ENCODE measurements around the gene NME9.

NME9 gene

DNA sequence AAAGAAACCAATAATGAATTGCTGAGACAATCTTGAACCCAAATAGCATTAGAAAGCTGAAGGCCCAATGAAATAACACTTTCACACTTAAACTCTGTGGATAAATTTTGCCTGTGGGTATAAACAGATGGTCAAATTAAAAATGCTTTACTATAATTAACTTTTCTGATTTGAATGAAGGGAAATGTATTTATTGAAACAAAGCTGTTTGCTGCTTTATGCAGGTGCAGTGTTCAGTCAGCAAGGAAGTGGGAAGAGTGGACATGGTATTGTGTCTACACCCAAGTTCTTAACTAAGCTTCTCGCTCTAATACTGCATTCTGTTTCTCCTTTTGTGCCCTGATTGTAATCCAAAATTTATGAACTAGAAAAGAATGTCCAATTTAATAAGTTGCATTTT lies 31.8 kb downstream of the NME9 start:
- no peak for DNase-seq (ENCODE audit: low read depth)
- H3K4me3 ChIP-seq (ENCODE audit: low read depth, low read length) = no peak overlapping the region

DNA sequence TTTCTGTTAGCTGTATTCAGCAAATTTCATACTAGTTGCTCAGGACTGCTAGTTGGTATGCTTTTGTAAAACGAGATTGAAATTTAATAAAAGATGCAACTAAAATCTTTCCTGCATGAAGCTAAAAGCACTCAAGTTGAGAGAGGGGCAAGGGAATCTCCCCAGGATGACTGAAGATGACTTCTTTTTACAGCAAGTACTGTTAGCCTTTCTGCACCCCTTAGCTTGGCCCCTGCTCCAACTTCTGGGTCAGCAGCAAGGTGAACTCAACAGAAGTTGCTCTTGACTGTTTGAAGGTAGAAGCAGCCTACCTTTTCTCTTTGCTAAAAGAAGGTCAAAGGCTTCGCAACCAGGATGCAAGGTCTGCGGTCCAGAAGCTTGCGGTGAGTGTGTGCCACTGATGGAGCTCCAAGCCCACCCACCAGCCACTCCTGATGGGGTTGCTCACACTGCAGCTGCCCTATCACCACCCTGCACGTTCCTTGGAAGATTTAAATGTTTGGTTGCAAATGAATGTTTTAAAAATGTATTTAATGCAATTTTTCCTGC lies 32.5 kb downstream of the NME9 start:
- H3K4me3 ChIP-seq (ENCODE audit: low read depth, low read length) = no peak overlapping the region
- DNase-seq (ENCODE audit: low read depth) = no peak

DNA sequence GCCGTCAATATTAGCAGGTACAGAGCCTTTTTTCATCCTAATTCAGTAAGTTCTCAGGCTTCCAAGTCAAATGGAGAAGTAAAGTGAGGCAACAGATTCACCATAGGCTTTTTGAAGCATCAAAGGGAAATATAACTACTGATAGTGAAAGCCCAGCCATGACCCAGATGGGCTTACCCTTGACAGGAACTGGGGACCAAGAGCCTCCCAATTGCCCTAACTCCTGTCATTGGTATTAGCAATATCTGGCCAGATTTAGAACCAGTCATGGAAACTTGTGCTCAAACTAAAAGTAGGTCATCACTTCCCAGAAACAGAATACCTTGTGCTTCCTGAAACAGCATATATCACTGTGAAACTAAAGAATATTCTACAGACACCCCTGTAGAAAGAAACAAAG lies 33.0 kb downstream of the NME9 start:
- DNase-seq (ENCODE audit: low read depth) = no peak
- no peak overlapping the region for H3K4me3 ChIP-seq (ENCODE audit: low read depth, low read length)

DNA sequence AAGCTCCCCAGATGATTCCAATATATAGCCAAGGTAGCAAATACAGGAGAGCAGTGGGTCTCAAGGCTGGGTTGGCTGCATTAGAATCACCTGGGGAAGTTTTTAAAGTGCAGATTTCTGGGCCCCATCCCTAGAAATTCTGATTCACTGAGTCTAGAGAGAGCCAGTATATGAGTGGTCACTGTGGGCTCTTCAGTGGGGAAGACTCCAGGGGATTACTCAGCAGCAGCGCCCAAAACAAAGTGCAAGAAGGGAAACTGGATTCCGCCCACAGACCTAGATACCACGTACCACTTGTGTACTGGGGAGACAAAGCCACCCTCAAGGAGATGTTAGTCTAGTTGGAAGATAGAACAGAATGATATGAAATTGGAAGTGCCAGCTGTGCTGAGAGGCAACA lies 40.0 kb downstream of the NME9 start:
- DNase-seq (ENCODE audit: low read depth) = no peak
- H3K4me3 ChIP-seq (ENCODE audit: low read depth, low read length) = no peak overlapping the region

DNA sequence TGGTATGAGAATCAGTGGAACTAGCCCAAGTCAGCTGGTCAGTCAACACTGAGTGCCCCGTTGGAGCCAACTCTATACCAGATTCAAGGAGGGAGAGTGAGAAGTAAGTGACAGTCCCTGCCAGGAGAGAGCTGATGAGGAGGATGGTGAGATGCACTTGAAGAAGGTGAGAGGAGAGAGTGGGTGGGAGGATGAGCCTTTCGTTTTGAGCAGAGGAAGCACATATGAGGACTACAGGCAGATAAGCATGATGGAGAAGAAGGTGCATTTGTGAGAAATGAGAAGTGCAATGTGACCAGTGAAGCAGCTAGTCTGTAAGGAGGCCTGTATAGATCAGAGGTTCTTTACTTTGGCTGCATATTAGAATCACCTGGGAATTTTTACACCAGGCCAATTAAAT lies 40.4 kb downstream of the NME9 start:
- DNase-seq (ENCODE audit: low read depth) = no peak

DNA sequence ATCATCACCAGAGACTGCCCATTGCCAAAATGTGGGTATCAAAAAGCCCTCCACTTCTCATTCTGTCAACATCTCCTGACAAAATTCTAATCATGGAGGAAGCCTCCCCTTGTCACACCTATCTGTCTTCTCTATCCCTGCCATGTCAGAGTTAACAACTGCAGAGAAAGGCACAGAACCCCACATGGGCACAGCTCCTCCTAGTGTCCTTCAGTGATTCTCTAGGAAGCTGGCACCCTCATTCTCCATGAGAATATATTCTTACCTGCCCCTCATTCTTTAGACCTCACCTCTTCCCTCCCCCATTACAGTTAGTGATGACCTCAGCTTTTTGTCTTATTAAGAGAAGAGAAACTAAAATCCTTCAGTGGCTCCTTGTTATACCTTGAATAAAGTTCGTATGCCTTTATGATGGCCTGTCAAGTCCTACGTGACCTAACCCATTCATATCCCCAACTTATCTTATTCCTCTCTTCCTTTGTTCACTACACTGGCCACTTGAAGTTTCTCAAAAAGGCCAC lies 44.6 kb downstream of the NME9 start:
- DNase-seq (ENCODE audit: low read depth) = no peak
- H3K4me3 ChIP-seq (ENCODE audit: low read depth, low read length) = no peak overlapping the region

More for the DNA sequence above, 40.4 kb downstream of the NME9 start:
- H3K4me3 ChIP-seq (ENCODE audit: low read depth, low read length) = no peak overlapping the region

DNA sequence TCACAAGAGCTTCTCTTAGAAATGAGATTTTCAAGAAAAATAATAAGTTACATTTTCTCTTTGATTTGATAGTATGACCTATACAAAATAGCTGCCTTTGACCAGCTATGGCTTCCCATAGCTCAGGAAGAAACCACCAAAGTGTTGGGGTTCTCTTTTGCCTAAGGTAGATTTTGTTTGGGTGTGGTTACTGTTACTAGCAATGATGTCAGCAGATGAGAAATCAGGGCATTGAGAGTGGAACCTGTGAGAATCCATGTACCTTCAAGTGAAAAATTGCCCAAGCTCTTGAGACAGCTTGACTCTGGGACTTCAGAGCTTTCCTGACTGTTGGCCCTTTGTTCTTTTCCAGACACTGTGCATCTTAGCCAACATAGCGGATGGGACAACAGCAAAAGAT lies 45.6 kb downstream of the NME9 start:
- no peak overlapping the region for H3K4me3 ChIP-seq (ENCODE audit: low read depth, low read length)
- DNase-seq (ENCODE audit: low read depth) = no peak

DNA sequence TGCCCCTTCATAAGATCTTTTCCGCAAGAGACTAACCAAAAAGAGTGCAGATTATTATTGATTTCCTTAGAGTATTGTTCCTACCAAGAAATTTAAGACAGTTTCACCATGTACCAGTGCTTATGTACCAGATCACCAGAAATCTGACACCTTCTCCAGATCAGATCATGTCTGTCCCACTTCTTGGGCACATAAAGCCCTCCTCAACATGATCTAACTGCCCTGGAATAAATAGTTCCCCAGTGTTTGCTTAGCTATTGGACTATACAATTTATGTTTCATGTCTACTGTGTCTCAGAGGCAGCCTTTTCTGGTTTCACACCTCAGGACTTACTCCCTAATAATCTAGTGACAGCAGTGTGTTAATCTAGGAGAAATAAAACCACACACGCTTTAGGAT lies 46.8 kb downstream of the NME9 start:
- H3K4me3 ChIP-seq (ENCODE audit: low read depth, low read length) = no peak overlapping the region

DNA sequence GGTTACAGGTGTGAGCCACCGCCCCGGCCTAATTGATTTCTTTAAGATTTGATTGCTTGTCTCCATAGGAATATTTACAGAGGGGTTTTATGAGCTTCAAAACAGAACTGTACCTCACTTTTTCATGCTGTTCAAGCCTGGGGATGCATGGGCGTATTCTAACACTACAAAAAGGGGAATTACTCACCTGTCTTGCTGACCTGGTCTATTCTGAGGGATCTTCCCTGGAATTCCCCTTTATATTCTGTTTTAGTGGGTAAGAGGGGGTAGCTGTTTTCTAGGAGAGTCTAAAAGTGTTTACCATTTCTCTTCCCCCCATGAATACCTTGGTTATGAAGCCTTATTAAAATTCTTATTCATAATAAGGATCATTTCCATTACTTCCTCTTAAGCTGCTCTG lies 48.1 kb downstream of the NME9 start:
- no peak for DNase-seq (ENCODE audit: low read depth)
- no peak overlapping the region for H3K4me3 ChIP-seq (ENCODE audit: low read depth, low read length)

More for the DNA sequence above, 46.8 kb downstream of the NME9 start:
- no peak for DNase-seq (ENCODE audit: low read depth)

DNA sequence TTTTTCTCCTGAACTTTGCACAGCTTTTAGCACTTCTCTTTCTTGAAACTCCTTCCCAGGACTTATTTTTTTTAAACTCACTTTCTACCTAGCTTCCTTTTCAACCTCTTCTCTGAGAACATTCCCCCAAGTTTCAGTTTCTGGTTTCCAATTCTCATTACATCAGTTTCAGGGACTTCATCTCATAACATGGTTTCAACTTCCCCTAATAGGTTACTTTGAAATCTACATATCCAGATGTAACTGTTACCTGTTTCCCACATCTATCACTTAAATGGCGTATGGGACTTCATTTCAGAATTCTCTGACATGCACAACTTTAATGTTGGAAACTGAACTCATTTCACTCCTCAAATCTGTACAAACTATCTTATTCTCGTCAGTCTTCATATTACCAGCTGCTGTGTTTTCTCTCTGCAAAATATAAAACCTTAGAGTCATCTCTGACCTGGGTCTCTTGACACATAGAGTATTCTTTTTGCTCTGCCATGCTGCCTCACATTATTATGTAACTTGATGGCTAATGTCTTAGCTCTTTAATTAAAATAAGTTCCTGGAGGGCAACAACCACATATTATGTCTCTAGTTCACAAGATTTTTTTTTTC lies 58.4 kb downstream of the NME9 start:
- H3K4me3 ChIP-seq (ENCODE audit: low read depth, low read length) = no peak overlapping the region
- DNase-seq (ENCODE audit: low read depth) = no peak

DNA sequence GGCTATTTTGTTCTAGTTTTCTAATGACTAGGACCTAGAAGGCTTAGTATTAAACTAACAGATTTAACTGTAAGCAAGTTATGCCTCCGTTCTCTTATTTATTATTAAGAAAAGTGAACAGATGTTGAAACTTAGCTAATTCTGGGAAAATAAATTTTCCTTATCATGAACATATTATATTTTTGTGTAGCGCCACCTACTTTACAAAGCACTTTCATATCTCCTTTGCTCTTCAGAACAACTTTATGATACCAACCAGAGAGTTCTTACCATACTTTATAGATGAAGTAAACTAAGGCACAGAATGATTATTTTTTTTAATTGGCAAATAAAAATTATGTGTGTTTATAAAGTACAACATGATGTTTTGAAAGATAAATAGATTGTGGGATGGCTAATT lies 59.4 kb downstream of the NME9 start:
- no peak for DNase-seq (ENCODE audit: low read depth)
- H3K4me3 ChIP-seq (ENCODE audit: low read depth, low read length) = no peak overlapping the region

DNA sequence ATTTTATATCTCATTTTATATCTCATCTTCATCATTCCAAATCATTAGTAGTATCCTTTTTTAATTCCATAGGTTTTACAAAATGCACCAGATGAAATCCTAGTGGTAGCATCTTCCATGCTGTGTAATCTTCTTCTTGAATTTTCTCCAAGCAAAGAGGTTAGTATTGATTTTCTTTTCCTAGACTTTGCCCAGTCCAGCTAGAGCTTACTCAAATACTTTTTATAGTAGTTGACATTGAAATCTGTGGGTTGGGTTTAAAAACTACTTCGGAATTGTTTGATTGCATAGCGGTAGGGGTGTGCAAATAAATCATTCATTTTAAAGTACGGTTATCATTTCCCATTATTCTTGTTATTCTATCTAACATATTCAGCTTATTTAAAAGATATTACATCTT lies 62.6 kb downstream of the NME9 start:
- no peak overlapping the region for H3K4me3 ChIP-seq (ENCODE audit: low read depth, low read length)
- no peak for DNase-seq (ENCODE audit: low read depth)

DNA sequence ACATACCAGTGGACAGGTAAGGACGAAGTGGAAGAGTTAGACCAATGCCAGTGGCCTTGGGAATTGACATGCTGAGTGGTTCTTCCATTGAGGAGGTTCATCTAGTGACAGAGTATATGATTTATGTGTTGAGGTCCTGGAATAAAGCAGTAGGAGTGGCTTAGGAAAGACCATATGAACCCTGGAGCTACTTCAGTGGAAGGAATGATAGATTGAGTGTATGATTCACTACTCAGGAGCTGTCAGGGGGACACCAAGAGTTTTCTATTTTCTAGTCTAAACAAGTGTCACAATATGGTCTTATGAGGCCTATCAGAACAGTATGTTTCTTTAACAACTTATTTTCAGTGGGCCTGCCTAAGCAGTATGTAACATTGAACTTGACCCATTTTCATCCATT lies 63.9 kb downstream of the NME9 start:
- no peak for DNase-seq (ENCODE audit: low read depth)
- no peak overlapping the region for H3K4me3 ChIP-seq (ENCODE audit: low read depth, low read length)

DNA sequence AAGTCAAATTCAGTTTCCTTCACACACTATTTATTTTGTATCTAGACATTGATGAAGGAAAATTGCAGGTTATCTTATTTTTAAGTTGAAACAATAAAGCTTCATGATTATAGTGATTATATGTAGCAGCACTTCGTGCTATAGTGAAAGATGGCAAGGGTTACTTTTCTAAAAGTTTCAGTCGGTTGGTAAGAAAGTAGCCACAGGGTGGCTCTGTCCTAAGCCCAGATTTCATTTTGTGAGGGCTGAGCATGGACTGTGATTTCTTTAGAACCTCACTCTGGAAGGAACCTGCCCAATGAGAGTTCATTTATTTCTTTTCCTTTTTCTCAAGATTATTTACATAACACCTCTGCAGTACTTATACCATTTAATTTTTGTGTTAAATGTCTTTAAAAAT lies 66.5 kb downstream of the NME9 start:
- H3K4me3 ChIP-seq (ENCODE audit: low read depth, low read length) = no peak overlapping the region
- no peak for DNase-seq (ENCODE audit: low read depth)

DNA sequence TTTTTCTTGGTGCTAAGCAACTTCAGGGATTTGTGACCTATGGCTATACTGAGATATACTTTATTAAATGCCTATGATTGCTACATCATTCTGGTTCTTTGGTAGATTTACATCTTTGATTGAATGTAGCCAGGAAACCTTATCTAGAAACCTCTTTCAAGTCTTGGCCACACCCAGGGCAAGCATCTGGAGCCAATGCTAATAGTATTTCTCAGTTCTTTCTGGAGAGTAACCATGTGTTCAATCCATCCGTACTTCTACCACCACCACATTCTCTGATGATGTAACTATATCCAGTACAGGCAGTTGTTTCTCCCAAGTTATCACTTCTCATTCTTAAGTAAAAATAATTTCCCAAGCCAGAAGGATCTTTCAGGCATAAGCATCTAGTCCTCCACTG lies 69.0 kb downstream of the NME9 start:
- no peak for DNase-seq (ENCODE audit: low read depth)
- no peak overlapping the region for H3K4me3 ChIP-seq (ENCODE audit: low read depth, low read length)

DNA sequence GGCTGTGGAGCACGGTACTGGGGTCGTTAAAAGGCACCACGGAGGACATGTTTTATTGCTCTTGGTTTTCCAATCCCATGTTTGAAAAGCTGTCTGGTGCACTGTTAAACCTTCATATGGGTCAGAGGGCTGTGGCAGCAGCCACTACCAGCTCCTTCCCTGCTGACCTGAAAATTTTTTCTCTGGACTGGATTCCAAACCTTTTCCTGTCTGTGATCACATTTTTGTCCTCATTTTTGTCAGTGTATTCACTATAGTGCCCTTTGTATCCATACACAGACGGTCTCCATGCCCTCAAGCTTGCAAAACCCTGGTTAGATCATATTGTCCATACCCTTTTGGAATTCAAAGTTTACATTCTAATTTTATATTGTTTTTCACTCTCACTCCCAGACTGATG lies 70.5 kb downstream of the NME9 start:
- H3K4me3 ChIP-seq (ENCODE audit: low read depth, low read length) = no peak overlapping the region
- no peak for DNase-seq (ENCODE audit: low read depth)

DNA sequence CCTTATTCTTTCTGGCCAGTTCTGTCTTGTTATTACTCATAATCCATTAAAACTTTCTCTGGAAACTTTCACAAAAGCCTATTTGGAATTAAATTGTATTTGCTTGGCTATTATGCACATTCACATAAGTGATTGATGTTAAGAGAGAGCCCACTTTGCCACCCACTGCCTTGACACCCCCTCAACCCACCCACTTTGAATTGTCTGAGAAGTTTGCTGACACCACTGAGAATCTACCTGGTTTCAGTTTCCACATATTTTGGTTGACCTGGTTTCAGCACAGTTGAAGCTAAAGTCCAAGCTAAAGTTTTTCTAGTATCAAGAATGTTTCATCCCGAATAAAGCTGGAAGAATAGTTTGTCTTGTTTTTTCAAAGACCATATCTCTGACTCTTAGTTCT lies 71.7 kb downstream of the NME9 start:
- no peak for DNase-seq (ENCODE audit: low read depth)
- H3K4me3 ChIP-seq (ENCODE audit: low read depth, low read length) = no peak overlapping the region

DNA sequence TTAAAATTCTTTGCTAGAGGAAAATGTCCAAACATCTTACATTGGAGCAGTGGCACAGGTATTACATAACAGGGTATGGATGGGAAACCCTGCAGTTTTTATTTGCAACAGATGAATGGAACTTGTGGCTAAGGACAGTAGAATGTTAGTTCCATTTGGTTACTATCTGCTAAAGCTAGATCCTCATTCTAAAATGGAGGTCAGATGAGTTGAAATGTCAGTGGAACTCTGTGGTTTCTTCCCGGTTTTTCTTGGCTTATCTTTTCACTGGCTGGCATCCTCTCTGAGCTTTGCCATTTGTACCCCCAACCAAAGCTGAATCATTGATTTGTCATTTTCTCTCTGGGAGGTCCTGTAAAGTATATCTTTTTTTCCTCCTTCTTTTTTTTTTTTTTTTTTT lies 73.6 kb downstream of the NME9 start:
- no peak overlapping the region for H3K4me3 ChIP-seq (ENCODE audit: low read depth, low read length)
- DNase-seq (ENCODE audit: low read depth) = no peak

DNA sequence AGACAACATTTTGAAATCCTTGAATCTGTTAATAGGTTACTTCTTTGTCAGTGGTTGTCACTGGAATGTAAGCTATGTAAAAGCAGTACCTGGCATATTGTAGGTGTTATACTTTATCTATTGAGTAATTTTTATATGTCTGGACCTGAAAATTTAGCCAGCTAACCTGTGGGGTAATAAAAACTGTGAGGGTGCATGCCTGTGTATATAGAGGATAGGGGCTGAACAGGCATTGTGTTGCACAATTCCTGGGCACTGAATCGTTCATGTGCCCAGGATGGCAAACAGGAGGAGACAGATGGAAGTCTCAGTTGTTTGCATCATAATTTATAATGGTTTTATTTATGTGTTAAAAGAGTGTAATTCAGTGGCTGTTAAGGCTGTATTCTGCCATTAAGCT lies 75.4 kb downstream of the NME9 start:
- H3K4me3 ChIP-seq (ENCODE audit: low read depth, low read length) = no peak overlapping the region
- no peak for DNase-seq (ENCODE audit: low read depth)

DNA sequence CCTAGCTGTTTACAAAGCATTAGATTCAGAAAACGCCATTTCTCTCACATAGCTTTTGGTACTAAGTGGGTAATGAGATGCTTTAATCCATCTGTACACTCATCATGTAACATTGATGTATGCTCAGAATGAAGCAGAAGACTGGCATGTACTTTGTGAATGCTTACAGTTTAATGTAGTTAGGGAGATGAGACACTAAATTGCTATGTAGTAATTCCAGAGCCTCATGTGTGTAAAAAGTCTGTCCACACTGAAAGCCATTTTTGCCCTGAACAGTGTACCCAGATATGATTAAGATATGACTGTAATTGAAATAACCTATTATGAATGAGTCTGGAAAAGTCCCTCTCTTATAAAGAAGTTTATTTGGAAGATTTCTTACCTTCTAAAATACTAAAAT lies 76.0 kb downstream of the NME9 start:
- H3K4me3 ChIP-seq (ENCODE audit: low read depth, low read length) = no peak overlapping the region
- DNase-seq (ENCODE audit: low read depth) = no peak

Measured in skeletal muscle cell (primary cell).